Left lung (tissue), 10 donors: ENCODE results near the gene NISCH. TPM values are rescaled to one million over a fixed set of nuclear protein-coding genes. Genes with fewer than 3 reads are reported as not detected.
A peak's percentile ranks its signal among the peaks of the same experiment; 100 is the strongest.

Source experiments
- ATAC-seq: fragments of 200-7000 bp; cut with Tn5 transposase; one replicate; pipeline ENCODE4 v1.9.1; 2020; ENCODE audit warnings: moderate library complexity
- DNase-seq, 4 donors: peaks; one replicate each; pipeline ENCODE4 v3.0.0-alpha.2; 2013 to 2020
- H3K27ac ChIP-seq, 2 donors: fragments of 200-600 bp; sonication (generic) in 1 of 2; one replicate each; pipeline versions ENCODE4 v1.5.0 to v1.8.0; 2020 to 2021
- H3K27me3 ChIP-seq, 2 donors: fragments of 200-600 bp; sonication (generic) in 1 of 2; one replicate each; pipeline versions ENCODE4 v1.5.0 to v1.8.0; 2020 to 2021
- H3K36me3 ChIP-seq, 2 donors: fragments of 200-600 bp; sonication (generic) in 1 of 2; one replicate each; pipeline versions ENCODE4 v1.5.0 to v1.8.0; 2020 to 2021
- H3K4me1 ChIP-seq, 2 donors: fragments of 200-600 bp; one replicate each; pipeline ENCODE4 v1.8.0; 2021
- H3K4me3 ChIP-seq, 2 donors: fragments of 200-600 bp; sonication (generic) in 1 of 2; one replicate each; pipeline versions ENCODE4 v1.5.0 to v1.8.0; 2020 to 2021; ENCODE audit warnings: mild to moderate bottlenecking in 1 of 2
- H3K9me3 ChIP-seq, 2 donors: fragments of 200-600 bp; sonication (generic) in 1 of 2; one replicate each; pipeline versions ENCODE4 v1.5.0 to v1.8.0; 2020 to 2021
- intact Hi-C, 2 donors: fragments of 100-400 bp; cut with DNase I; formaldehyde crosslinking; loops; one replicate each; pipeline versions ENCODE4 v1.11.2 to v1.14.2; 2022
- polyA plus RNA-seq, 6 donors: library from polyadenylated mRNA; unstranded; fragments of 120-200 nt; gene quantifications; one replicate each; pipeline ENCODE4 v1.2.1, GENCODE V29; 2013; ENCODE audit not compliant: insufficient read length in 6 of 6
- total RNA-seq, 2 donors: library from RNA; stranded (reverse); fragmentation: NEBNext Ultra II Directional; extraction: Animal tissue kit (Norgen Biotek cat#: 25700); gene quantifications; one replicate each; pipeline ENCODE4 v1.2.1, GENCODE V29; 2021
- TF ChIP-seq, protein P1 (sequence below), 2 donors: fragments of 200-600 bp; sonication (generic) in 1 of 2; IDR thresholded peaks; one replicate each; pipeline versions ENCODE4 v1.5.0 to v1.8.0; 2021; ENCODE audit warnings: antibody characterized with exemption in 2 of 2
- donor health status: DM: no; HTN: yes; CAD: no.
- donor health status: DM: no; HTN: no; CAD: no.

NISCH gene
- total and polyA plus RNA-seq, 8 donors, result 72.6 to 178 (median 140) TPM

DNA sequence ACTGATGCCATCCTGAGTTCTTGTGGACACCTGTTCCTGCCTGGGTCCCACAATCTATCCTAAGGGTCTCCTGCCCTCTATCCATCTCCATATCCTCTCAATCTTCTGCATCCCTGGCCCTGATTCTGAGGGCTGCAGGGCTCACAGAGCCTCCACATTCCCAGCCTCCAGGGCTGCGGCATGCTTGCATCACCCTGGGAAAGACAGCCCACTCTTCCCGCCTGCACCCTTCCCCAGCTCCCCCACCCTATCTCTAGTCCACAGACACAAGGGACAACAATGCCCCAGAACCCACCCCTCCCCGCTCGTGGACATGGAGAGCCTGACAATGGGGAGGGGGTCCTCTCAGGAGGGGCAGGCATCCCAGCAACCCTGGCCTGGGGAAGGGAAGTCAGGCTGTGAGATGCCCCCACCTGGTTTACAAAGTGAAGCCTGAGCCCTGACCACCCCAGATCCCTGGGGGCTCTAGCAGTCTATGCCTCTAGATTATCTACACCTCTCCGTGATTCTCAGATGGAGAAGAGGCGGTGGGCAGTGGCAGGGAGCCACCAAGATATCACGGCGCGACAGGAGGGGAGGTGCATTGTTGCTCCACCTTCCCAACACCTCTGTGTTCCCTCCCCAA, 20.8 kb upstream of the NISCH start:
- intact Hi-C loops, result no loop called here

DNA sequence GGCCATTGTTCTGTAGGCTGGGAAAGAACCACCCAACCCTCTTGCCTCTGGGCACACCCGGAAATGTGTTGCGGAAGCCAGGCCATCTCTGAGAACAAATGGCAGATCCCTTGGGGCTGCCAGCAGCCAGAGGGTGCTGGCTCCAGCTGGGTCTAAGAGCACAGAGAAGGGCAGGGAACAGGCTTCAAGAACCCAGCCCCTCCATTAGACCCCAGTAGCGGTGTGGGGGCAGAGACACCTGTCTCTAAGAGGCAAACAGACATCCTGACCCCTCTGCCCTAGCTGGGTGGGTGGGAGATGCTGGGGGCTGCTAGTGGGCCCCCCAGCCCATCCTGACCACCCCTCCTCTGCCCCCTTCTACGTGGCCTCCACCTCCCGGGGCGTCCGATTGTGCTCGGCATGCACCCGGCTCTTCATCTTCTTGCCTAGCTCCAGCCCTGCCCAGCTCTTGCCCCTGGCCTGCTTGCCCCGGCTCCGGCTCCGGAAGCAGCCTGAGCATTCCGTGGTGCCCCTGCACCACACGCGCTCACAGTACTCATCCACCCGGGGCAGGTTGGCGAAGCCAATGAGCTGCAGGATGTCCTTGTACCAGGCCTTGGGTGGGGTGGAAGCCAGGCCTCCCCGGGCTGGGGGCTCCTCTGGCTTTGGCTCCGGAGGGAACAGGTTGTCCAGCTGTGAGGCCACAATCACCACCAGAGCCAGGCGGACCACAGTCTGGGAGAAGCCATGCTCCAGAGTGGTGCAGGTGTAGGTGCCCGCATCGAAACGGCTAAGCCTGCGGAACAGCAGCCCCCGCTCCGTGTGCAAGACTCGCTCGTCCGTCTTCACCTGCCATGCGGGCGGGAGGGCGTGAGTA, 19.9 kb upstream of the NISCH start:
- intact Hi-C loops, result no loop called here
- peaks cover 0 to 41% of the 10 kb centered on the region in 2 donors for H3K4me1 ChIP-seq
- TF ChIP-seq, protein P1, sequence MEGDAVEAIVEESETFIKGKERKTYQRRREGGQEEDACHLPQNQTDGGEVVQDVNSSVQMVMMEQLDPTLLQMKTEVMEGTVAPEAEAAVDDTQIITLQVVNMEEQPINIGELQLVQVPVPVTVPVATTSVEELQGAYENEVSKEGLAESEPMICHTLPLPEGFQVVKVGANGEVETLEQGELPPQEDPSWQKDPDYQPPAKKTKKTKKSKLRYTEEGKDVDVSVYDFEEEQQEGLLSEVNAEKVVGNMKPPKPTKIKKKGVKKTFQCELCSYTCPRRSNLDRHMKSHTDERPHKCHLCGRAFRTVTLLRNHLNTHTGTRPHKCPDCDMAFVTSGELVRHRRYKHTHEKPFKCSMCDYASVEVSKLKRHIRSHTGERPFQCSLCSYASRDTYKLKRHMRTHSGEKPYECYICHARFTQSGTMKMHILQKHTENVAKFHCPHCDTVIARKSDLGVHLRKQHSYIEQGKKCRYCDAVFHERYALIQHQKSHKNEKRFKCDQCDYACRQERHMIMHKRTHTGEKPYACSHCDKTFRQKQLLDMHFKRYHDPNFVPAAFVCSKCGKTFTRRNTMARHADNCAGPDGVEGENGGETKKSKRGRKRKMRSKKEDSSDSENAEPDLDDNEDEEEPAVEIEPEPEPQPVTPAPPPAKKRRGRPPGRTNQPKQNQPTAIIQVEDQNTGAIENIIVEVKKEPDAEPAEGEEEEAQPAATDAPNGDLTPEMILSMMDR (IDR thresholded peaks at IDR 0.05), result no peak
- H3K36me3 ChIP-seq, result no peaks in the 10 kb centered on the region
- DNase-seq (peak in 1 of 4 donors; percentile 53), ATAC-seq (no peak)
- H3K4me3 ChIP-seq, result no peak overlapping the region
- H3K27ac ChIP-seq, result no peak overlapping the region
- no peaks in the 10 kb centered on the region for H3K9me3 ChIP-seq
- no peaks in the 10 kb centered on the region for H3K27me3 ChIP-seq

More for the DNA sequence above, 20.8 kb upstream of the NISCH start:
- Histone ChIP-seq H3K4me1 (peaks cover 0 to 41% of the 10 kb centered on the region in 2 donors), H3K27ac (peak overlapping the region; percentile 5 to 26), H3K36me3 (no peaks in the 10 kb centered on the region), H3K4me3 (no peak overlapping the region), H3K9me3 (no peaks in the 10 kb centered on the region), H3K27me3 (no peaks in the 10 kb centered on the region)
- ATAC-seq, result no peak
- TF ChIP-seq, protein P1 (IDR thresholded peaks at IDR 0.05), result no peak
- no peak for DNase-seq

DNA sequence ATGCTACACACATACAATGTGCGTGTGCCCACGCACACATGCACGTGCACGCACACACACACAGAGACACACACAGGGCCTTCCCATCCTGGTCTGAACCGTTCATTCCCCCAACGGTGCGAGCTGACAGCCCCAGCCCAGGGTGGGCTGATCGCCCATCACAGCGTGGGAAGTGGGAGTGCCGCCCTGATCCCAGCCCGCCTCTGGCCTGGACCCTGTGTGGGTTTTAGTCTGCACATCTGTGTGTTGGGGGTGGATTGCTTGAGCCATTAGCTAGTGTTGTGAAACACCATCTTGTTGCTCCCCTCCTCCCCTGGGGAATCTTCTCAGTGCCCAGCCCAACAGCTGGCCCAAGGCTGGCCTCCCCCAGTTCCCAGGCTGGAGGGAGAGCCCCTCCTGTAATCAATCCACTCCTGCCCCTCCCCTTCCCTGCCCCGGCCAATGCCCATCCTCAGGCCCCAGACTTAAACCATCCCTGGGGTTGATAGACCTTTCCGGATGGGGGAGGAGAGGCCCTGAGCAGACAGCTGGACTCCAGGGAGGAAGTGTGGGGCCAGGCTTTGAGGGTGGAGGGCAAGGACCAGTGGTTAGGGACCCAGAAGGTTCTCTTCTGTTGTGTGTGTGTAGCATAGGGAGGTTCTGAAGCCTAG, 18.8 kb upstream of the NISCH start:
- DNase-seq, result peak in 1 of 4 donors; percentile 80
- H3K4me3 ChIP-seq, result no peak overlapping the region
- H3K9me3 ChIP-seq, result no peaks in the 10 kb centered on the region
- intact Hi-C loops, result no loop called here
- peak; percentile 21 for ATAC-seq
- TF ChIP-seq, protein P1 (IDR thresholded peaks at IDR 0.05), result no peak
- H3K36me3 ChIP-seq, result no peaks in the 10 kb centered on the region
- H3K4me1 ChIP-seq, result peaks cover 0 to 41% of the 10 kb centered on the region in 2 donors
- H3K27me3 ChIP-seq, result no peaks in the 10 kb centered on the region
- no peak overlapping the region for H3K27ac ChIP-seq

DNA sequence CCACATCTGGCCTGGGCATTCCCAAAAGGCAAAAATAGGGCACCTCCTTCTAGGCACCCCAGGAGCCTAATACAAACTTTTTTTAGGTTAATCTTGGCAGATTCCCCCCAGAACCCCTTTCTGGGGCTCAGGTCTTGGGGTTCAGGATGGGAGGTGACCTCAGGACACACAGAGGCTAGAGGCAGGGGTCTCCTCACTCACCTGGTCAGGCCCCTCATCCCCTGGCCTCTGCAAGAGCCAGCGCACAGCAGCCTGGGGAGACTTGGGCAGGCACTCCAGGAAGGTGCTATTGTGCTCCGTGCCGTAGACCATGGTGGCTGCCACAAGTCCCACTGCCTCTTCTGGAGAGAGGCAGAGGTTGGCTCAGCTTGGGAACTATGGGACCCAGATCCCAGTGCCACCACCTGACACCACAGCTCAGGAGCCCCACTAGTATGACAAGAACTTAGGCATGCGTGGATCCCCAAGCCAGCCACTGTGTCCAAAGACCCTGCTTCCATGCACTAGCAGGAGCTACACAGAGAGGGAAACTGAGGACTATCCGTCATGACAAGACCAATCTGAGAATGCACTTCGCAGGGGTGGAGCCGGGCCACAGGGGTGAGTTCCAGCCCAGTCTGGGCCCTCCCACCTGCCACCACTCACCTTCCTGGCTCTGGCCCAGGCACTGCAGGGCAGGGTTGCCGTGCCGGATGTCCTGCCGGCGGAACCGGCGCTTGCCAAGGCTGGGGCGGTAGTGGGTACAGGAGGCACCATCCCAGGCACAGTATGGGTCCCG, 17.9 kb upstream of the NISCH start:
- ATAC-seq, result peak; percentile 14
- no peaks in the 10 kb centered on the region for H3K9me3 ChIP-seq
- peaks cover 0 to 32% of the 10 kb centered on the region in 2 donors for H3K4me1 ChIP-seq
- no peaks in the 10 kb centered on the region for H3K36me3 ChIP-seq
- peak in 2 of 4 donors; percentile 30 to 64 for DNase-seq
- intact Hi-C loops, result no loop called here
- peak overlapping the region in 1 of 2 donors; percentile 13 for H3K27ac ChIP-seq
- TF ChIP-seq, protein P1 (IDR thresholded peaks at IDR 0.05), result no peak
- no peaks in the 10 kb centered on the region for H3K27me3 ChIP-seq
- no peak overlapping the region for H3K4me3 ChIP-seq
